Stomach (tissue), 9 donors: ENCODE results near the gene TNRC6C. TPM values are rescaled to one million over a fixed set of nuclear protein-coding genes. Genes with fewer than 3 reads are reported as not detected.
A peak's percentile ranks its signal among the peaks of the same experiment; 100 is the strongest.
"Not testable (repeated sequence)": the region's sequence is repeated elsewhere in the genome, so short reads cannot be mapped to it uniquely, and the experiment has no call there.

ENCODE experiments used
- DNase-seq, 2 donors: peaks; one replicate each; pipeline versions ENCODE4 v3.0.0 to v3.0.0-alpha.2; 2013 to 2019
- H3K27ac ChIP-seq, 5 donors: fragments of 200-600 bp in 4 of 5; sonication (generic) in 4 of 5; one replicate each; pipeline ENCODE4 v1.5.1; 2013 to 2019; ENCODE audit warnings: mild to moderate bottlenecking in 1 of 5, moderate library complexity in 1 of 5
- H3K27me3 ChIP-seq, 3 donors: fragments of 200-600 bp; sonication (generic); one replicate each; pipeline ENCODE4 v1.5.1; 2017 to 2019; ENCODE audit warnings: mixed run types in 1 of 3
- H3K36me3 ChIP-seq, 4 donors: fragments of 200-600 bp; sonication (generic); 1 replicate in 3 of 4; 2 replicates in 1 of 4; pipeline ENCODE4 v1.5.1; 2016 to 2019
- H3K4me1 ChIP-seq, 4 donors: fragments of 200-600 bp; sonication (generic); one replicate each; pipeline ENCODE4 v1.5.1; 2016 to 2019
- H3K4me3 ChIP-seq, 4 donors: fragments of 200-600 bp; sonication (generic) in 3 of 4; one replicate each; pipeline ENCODE4 v1.5.1; 2016 to 2019; ENCODE audit warnings: mild to moderate bottlenecking in 1 of 4
- H3K9me3 ChIP-seq, 4 donors: fragments of 200-600 bp; sonication (generic); one replicate each; pipeline ENCODE4 v1.5.1; 2016 to 2019
- EP300 ChIP-seq: sonication (generic); formaldehyde crosslinking; IDR thresholded peaks from one replicate; pipeline ENCODE4 v1.6.1; 2017; ENCODE audit warnings: antibody characterized with exemption
- POLR2A ChIP-seq, 4 donors: fragments of 450-650 bp; IDR thresholded peaks; one replicate each; pipeline ENCODE4 v1.6.1; 2016; ENCODE audit warnings: antibody characterized with exemption in 4 of 4, control low read depth in 2 of 4, mild to moderate bottlenecking in 1 of 4, moderate library complexity in 1 of 4
- POLR2AphosphoS5 ChIP-seq, 3 donors: sonication (generic); formaldehyde crosslinking; IDR thresholded peaks; one replicate each; pipeline ENCODE4 v1.6.1; 2016; ENCODE audit warnings: antibody characterized with exemption in 3 of 3
- WGBS, 5 donors: extraction: QIAGEN DNeasy Blood & Tissue Kit in 3 of 5; methylation state at CpG; one replicate each; pipeline versions ENCODE4 v1.1.5 to v1.1.7; 2013 to 2018; 5-methylcytosine and 5-hydroxymethylcytosine counted together
- intact Hi-C: fragments of 100-400 bp; cut with DNase I; formaldehyde crosslinking; loops from one replicate; pipeline ENCODE4 v1.15.1; 2023; ENCODE audit warnings: low total_unique reads
- polyA plus RNA-seq, 3 donors: library from polyadenylated mRNA; stranded (reverse); fragments of 200-250 nt; gene quantifications; one replicate each; pipeline ENCODE4 v1.2.3, GENCODE V29; 2013
- total RNA-seq, 5 donors: library from RNA; depleted of rRNA; stranded (reverse); fragments of >200 nt; gene quantifications; one replicate each; pipeline versions ENCODE4 v1.1.0 to v1.2.3, GENCODE V29; 2014 to 2016
- TF ChIP-seq, protein P1 (sequence below), 7 experiments: fragments of 450-650 bp in 4 of 7; fragments of 200-600 bp in 3 of 7; sonication (generic) in 3 of 7; IDR thresholded peaks; one replicate each; pipeline ENCODE4 v1.5.1; 2016 to 2019; ENCODE audit warnings: antibody characterized with exemption in 7 of 7, control low read depth in 2 of 7, mild to moderate bottlenecking in 1 of 7
- donor health status: healthy with polysubstance abuse.
- donor health status: Bipolar disorder and iron deficiency.
- donor health status: healthy.

TNRC6C gene
- total and polyA plus RNA-seq, 8 donors = 0.92 to 64.8 (median 9.6) TPM

DNA sequence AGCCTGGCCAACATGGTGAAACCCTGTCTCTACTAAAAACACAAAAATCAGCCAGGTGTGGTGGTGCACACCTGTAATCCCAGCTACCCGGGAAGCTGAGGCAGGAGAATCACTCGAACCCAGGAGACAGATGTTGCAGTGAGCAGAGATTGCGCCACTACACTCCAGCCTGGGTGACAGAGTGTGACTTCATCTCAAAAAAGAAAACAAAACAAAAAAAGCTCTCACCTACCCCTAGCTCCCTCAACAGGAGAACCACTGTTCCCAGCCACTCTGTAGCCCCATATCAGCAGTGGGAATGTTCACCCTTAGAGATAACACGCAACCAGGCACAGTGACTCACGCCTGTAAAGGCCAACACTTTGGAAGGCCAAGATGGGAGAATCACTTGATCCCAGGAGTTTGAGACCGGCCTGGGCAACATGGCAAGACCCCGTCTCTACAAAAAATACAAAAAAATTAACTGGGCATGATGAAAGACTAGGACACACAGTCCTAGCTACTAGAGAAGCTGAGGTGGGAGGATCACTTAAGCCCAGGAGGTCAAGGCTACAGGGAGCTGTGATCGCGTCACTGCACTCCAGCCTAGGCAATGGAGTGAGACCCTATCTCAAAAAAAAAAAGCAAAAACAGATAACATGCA, 177.5 kb downstream of the TNRC6C start:
- H3K9me3 ChIP-seq = no peaks in the 10 kb centered on the region
- H3K27ac ChIP-seq = no peak overlapping the region
- TF ChIP-seq, protein P1, sequence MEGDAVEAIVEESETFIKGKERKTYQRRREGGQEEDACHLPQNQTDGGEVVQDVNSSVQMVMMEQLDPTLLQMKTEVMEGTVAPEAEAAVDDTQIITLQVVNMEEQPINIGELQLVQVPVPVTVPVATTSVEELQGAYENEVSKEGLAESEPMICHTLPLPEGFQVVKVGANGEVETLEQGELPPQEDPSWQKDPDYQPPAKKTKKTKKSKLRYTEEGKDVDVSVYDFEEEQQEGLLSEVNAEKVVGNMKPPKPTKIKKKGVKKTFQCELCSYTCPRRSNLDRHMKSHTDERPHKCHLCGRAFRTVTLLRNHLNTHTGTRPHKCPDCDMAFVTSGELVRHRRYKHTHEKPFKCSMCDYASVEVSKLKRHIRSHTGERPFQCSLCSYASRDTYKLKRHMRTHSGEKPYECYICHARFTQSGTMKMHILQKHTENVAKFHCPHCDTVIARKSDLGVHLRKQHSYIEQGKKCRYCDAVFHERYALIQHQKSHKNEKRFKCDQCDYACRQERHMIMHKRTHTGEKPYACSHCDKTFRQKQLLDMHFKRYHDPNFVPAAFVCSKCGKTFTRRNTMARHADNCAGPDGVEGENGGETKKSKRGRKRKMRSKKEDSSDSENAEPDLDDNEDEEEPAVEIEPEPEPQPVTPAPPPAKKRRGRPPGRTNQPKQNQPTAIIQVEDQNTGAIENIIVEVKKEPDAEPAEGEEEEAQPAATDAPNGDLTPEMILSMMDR (IDR thresholded peaks at IDR 0.05) = no peak
- no peak for TF ChIP-seq EP300
- TF ChIP-seq POLR2AphosphoS5 (IDR thresholded peaks at IDR 0.05) = no peak
- no peak for TF ChIP-seq POLR2A (IDR thresholded peaks at IDR 0.05)
- intact Hi-C loops = no loop called here
- peaks cover 0 to 13% (median 5%) of the 10 kb centered on the region in 3 donors for H3K27me3 ChIP-seq
- peaks cover 0 to 9% (median 0%) of the 10 kb centered on the region in 4 donors for H3K36me3 ChIP-seq
- 80 to 91% (median 84%) methylated on average over 9 of the region's 9 CpGs for WGBS, 5 donors
- no peak overlapping the region for H3K4me3 ChIP-seq
- DNase-seq = no peak
- H3K4me1 ChIP-seq = peaks cover 25 to 76% (median 40%) of the 10 kb centered on the region in 4 donors

DNA sequence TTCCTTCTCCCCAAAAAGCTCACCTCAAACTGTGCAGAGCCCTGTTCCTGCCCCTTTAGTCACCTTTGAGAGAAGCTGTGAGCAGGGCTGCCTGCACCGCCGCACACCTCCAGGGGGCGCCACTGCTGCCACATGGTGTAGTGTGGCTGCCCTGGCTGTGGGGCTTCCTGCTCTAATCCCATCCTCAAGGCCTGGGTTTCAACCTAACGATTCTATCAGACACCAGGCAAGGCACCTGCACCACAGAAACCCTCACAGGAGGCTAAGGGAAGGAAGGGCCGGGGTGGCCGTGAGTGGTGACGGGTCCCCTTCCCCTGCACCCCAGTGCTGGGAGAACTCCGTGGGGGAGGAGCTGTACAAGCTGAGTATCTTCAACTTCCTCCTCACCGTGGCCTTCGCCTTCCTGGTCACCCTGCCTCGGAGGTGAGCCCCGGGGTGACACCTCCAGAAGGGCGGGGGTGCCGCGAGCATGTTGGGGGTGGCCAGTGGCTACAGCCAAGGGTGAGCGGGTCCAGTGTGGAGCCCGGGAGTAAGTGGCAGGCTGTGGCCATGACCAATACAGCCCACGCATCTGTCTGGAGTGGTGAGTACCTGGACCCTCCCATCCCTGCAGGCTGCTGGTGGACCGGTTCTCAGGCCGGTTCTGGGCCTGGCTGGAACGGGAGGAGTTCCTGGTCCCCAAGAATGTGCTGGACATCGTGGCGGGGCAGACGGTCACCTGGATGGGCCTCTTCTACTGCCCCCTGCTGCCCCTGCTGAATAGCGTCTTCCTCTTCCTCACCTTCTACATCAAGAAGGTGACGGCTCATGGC, 179.1 kb downstream of the TNRC6C start:
- peak overlapping the region in 2 of 5 donors; percentile 18 to 31 for H3K27ac ChIP-seq
- 50 to 59% (median 50%) methylated on average over 23 to 26 of the region's 26 CpGs for WGBS, 5 donors
- TF ChIP-seq POLR2A (IDR thresholded peaks at IDR 0.05) = no peak
- TF ChIP-seq EP300 = no peak
- H3K4me1 ChIP-seq = peaks cover 19 to 76% (median 35%) of the 10 kb centered on the region in 4 donors
- H3K36me3 ChIP-seq = peaks cover 0 to 9% (median 0%) of the 10 kb centered on the region in 4 donors
- no peaks in the 10 kb centered on the region for H3K9me3 ChIP-seq
- no peaks in the 10 kb centered on the region for H3K27me3 ChIP-seq
- H3K4me3 ChIP-seq = no peak overlapping the region
- intact Hi-C loops = no loop called here
- DNase-seq = peak in 1 of 2 donors; percentile 39

DNA sequence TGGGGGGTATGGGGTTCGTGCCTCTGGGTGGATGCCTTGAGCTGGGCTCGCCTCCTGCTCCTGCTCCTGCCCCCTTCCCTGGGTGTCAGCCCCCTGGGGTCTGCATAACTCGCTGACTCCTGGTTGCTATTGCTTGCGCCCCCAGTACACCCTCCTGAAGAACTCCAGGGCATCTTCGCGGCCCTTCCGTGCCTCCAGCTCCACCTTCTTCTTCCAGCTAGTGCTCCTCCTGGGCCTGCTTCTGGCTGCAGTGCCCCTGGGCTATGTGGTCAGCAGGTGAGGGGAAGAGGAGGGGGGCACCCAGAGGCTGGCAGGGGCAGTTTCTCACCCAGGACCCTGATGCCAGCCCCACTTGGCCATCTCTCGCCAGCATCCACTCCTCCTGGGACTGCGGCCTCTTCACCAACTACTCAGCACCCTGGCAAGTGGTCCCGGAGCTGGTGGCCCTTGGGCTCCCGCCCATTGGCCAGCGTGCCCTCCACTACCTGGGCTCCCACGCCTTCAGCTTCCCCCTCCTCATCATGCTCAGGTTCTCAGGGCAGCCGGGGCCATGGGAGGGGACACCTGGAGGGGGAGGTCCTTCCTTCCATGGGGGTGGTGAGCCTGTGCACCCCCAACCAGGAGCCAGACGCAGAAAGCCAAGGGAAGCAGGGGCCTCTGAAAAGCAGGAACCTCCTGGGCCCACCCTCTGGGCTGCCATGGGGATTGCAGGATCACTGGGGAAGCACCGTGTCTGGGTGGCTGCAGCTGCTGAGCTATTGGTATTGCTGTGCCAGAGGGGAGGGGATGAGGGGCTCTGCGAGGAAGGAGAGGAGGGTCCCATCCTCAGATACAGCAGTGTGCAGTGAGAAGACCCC, 179.9 kb downstream of the TNRC6C start:
- H3K27me3 ChIP-seq = no peaks in the 10 kb centered on the region

DNA sequence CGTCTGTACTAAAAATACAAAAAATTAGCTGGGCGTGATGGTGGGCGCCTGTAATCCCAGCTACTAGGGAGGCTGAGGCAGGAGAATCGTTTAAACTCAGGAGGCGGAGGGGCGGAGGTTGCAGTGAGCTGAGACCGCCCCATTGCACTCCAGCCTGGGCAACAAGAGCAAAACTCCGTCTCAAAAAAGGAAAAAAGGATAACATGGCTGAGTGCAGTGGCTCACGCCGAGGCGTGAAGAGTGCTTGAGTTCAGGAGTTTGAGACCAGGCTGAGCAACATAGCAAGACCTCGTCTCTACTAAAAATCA, 181.3 kb downstream of the TNRC6C start:
- H3K4me3 ChIP-seq, H3K9me3 ChIP-seq, DNase-seq, intact Hi-C loops, H3K27me3 ChIP-seq, H3K36me3 ChIP-seq: not testable (repeated sequence)
- Histone ChIP-seq H3K27ac (peak overlapping the region; percentile 16 to 52 (median 48)), H3K4me1 (peaks cover 26 to 78% (median 44%) of the 10 kb centered on the region in 4 donors)
- 72 to 79% (median 74%) methylated on average over 12 of the region's 12 CpGs for WGBS, 5 donors

More for the DNA sequence above, 179.9 kb downstream of the TNRC6C start:
- H3K36me3 ChIP-seq = peaks cover 0 to 9% (median 0%) of the 10 kb centered on the region in 4 donors
- peak overlapping the region in 1 of 5 donors; percentile 18 for H3K27ac ChIP-seq
- no peaks in the 10 kb centered on the region for H3K9me3 ChIP-seq
- intact Hi-C loops = no loop called here
- 81 to 85% (median 84%) methylated on average over 12 to 17 of the region's 17 CpGs for WGBS, 5 donors
- no peak overlapping the region for H3K4me3 ChIP-seq
- peak in 1 of 2 donors; percentile 14 for DNase-seq
- TF ChIP-seq POLR2AphosphoS5 (IDR thresholded peaks at IDR 0.05) (no peak), POLR2A (IDR thresholded peaks at IDR 0.05) (no peak), EP300 (no peak)
- TF ChIP-seq, protein P1 (IDR thresholded peaks at IDR 0.05) = no peak
- H3K4me1 ChIP-seq = peaks cover 19 to 76% (median 34%) of the 10 kb centered on the region in 4 donors
